ENCODE data around the gene PDSS2. TPM values are rescaled to one million over a fixed set of nuclear protein-coding genes. Genes with fewer than 3 reads are reported as not detected.

Gene PDSS2
- total and polyA plus RNA-seq, 9 of the 15 experiments (the other 6 are each of a cell fraction or from before 2014, with no cell fraction given): 5.8 to 21.1 (median 12.0) TPM

DNA sequence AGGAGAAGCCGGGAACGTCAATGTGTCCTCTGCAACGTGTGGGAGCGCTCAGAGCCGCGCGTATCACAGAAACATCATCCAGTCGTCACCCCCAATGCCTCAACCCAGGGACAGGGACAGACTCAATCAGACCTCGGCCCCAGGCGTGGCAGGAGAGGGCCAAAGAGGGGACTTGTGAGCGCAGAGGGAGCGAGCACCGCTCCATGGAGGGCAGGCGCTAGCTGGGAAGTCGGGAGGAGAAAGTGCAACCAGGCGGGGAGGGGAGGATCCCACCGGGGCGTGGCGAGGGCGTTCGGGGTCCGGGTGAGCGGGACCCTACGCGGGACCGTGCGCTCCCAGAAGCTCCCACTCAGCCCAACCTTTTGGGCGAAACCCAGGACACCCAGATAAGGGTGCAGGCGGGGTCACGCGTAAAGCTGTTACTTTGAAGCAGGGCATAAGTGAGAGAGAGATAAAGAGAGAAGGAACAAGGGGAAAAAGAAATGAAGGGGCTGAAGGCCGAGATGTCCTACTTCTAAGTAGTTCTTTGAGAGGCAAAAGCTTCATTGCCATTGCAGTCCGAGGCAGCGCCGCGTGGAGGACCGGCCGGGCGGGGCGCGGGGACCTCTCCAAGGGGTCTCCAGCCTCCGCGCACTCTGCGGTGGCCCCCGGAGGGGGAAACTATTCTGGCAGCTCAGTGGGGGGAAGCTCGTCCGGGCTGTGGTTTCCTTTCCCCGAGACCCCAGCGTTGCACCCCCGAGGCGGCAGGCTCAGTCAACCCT lies 29.7 kb upstream of the PDSS2 start:
- H3K4me1 ChIP-seq (replicated peaks in 1 of 2; ENCODE audit: control insufficient read depth in 2 of 2, insufficient read depth in 2 of 2, low read length in 2 of 2): peaks cover 0 to 31% of the 10 kb centered on the region in 2 experiments; a peak in 3 of 5 replicates
- ChIA-PET CTCF (ENCODE audit: low intra/inter-chr PET ratio) (no interaction called here), POLR2A (interaction anchor here (1.0 to 1.1 kb wide), 2 partner anchors 9 to 30 kb away, joined by 3 read pairs; partner anchors contain the start of gene PDSS2)
- DNase-seq (ENCODE audit: extremely low read depth in 1 of 4, low spot score in 3 of 4) (peak; percentile 25 to 32 (median 30)), ATAC-seq (peak; percentile 40), FAIRE-seq (no peak)
- H3K36me3 ChIP-seq (ENCODE audit: control insufficient read depth, insufficient read depth, low read length): no peaks in the 10 kb centered on the region
- no TSS peak for BruUV-seq (replicated peaks)
- no peaks in the 10 kb centered on the region for H3K9me3 ChIP-seq (replicated peaks; ENCODE audit: control insufficient read depth, insufficient read depth, low read depth, low read length)
- H3K9ac ChIP-seq (ENCODE audit: insufficient read depth in 1 of 2, low read depth in 2 of 2, low read length in 2 of 2): peak overlapping the region in 1 of 2 experiments; percentile 61; a peak in 1 of 4 replicates
- H3K27ac ChIP-seq (ENCODE audit: extremely low read depth, low read depth, low read length): no peak overlapping the region
- H3K79me2 ChIP-seq (ENCODE audit: control insufficient read depth, insufficient read depth, low read length): no peaks in the 10 kb centered on the region
- in situ Hi-C loops (cut with MboI): no loop called here
- no peaks in the 10 kb centered on the region for H3K9me1 ChIP-seq (ENCODE audit: control insufficient read depth, insufficient read depth, low read length)
- H4K20me1 ChIP-seq (replicated peaks; ENCODE audit: control insufficient read depth, insufficient read depth, low read length): no peaks in the 10 kb centered on the region
- H3K4me2 ChIP-seq (ENCODE audit: insufficient read depth, low read length): 0 out of 2 replicates have a peak overlapping the region, but pooled peaks have one; percentile 9
- TF ChIP-seq CBX2 (IDR thresholded peaks at IDR 0.05; ENCODE audit: insufficient read depth, low read length, poor library complexity, severe bottlenecking) (peak; percentile 25), ZBTB7A (IDR thresholded peaks at IDR 0.05; ENCODE audit: borderline replicate concordance, control insufficient read depth, low read depth, low read length) (peak; percentile 30; the same call in 1 of the 2 replicates), EZH2 (IDR thresholded peaks at IDR 0.05; ENCODE audit: borderline replicate concordance, low read depth, low read length) (peak; percentile 85; the same call in 1 of the 2 replicates), PRMT5 (CRISPR knock-in tag; IDR thresholded peaks at IDR 0.05) (no peak), RFX1 (IDR thresholded peaks at IDR 0.05) (no peak), CBFA2T3 (IDR thresholded peaks at IDR 0.05) (peak; percentile 45)
- H3K4me3 ChIP-seq: peak overlapping the region; percentile 30; the same call in 1 of the 2 replicates
- intact Hi-C loops (cut with micrococcal nuclease): no loop called here
- H2AFZ ChIP-seq (ENCODE audit: low read depth, low read length): peak overlapping the region; percentile 56; the same call in 1 of the 2 replicates
- peaks cover 59 to 67% of the 10 kb centered on the region in 2 experiments for H3K27me3 ChIP-seq (ENCODE audit: control insufficient read depth in 2 of 2, insufficient read depth in 2 of 2, low read length in 2 of 2)
- WGBS (ENCODE audit: insufficient coverage, low coverage, missing lambda C conversion rate): 3% methylated on average over 35 of the region's 51 CpGs
